HepG2 (cell line): ENCODE results near the gene RIPK3.

Source experiments
- EP300 ChIP-seq, 3 experiments: sonication (generic) in 1 of 3; formaldehyde crosslinking in 1 of 3; IDR thresholded peaks; 2 replicates each; pipeline versions ENCODE4 v1.5.1 to v1.6.1; 2011 to 2020; ENCODE audit warnings: low read depth in 2 of 3, low read length in 2 of 3, borderline replicate concordance in 1 of 3, improper control_type of control experiment in 1 of 3, mild to moderate bottlenecking in 1 of 3, missing genetic modification reagents in 1 of 3, moderate library complexity in 1 of 3
- EZH2 ChIP-seq: conservative IDR thresholded peaks from 2 replicates; pipeline ENCODE4 v1.6.1; 2012; ENCODE audit warnings: mild to moderate bottlenecking, low read depth, low read length, moderate library complexity
- KAT8 ChIP-seq: IDR thresholded peaks from 2 replicates; pipeline ENCODE4 v1.6.1; 2016; ENCODE audit warnings: missing genetic modification reagents, missing compliant biosample characterization
- MYC ChIP-seq: sonication (generic); formaldehyde crosslinking; IDR thresholded peaks from 2 replicates; pipeline ENCODE4 v1.9.0; 2021; ENCODE audit warnings: missing genetic modification reagents, borderline replicate concordance
- NR2C2 ChIP-seq: sonication (generic); formaldehyde crosslinking; IDR thresholded peaks from 2 replicates; pipeline ENCODE4 v1.4.0; 2020; ENCODE audit warnings: missing genetic modification reagents, mild to moderate bottlenecking, moderate library complexity, borderline replicate concordance
- POLR2A ChIP-seq, 2 experiments: IDR thresholded peaks; 2 replicates each; pipeline ENCODE4 v1.6.1; 2011; ENCODE audit warnings: low read depth in 2 of 2, low read length in 2 of 2, mild to moderate bottlenecking in 1 of 2, moderate library complexity in 1 of 2; ENCODE audit not compliant: insufficient read depth in 1 of 2
- SMAD3 ChIP-seq: sonication (generic); formaldehyde crosslinking; IDR thresholded peaks from 2 replicates; pipeline ENCODE4 v1.4.0; 2020; ENCODE audit warnings: missing genetic modification reagents
- TF ChIP-seq, protein P1 (sequence below): sonication (generic); formaldehyde crosslinking; IDR thresholded peaks from 2 replicates; pipeline ENCODE4 v1.8.1; 2023; ENCODE audit warnings: missing genetic modification reagents, inconsistent platforms, borderline replicate concordance
- TF ChIP-seq, protein P2 (sequence below): sonication (generic); formaldehyde crosslinking; IDR thresholded peaks from 2 replicates; pipeline ENCODE4 v1.5.0; 2020; ENCODE audit warnings: mild to moderate bottlenecking, missing genetic modification reagents, moderate library complexity
- TF ChIP-seq, protein P3 (sequence below), 2 experiments: sonication (generic) in 1 of 2; formaldehyde crosslinking in 1 of 2; IDR thresholded peaks; 2 replicates each; pipeline versions ENCODE4 v1.5.1 to v1.6.1; 2011 to 2020; ENCODE audit warnings: borderline replicate concordance in 1 of 2, low read depth in 1 of 2, low read length in 1 of 2, mild to moderate bottlenecking in 1 of 2, missing genetic modification reagents in 1 of 2, moderate library complexity in 1 of 2
- TF ChIP-seq, protein P4 (sequence below), 2 experiments: fragments of 450-650 bp in 1 of 2; sonication (generic) in 1 of 2; formaldehyde crosslinking in 1 of 2; IDR thresholded peaks; 2 replicates each; pipeline versions ENCODE4 v1.6.1 to v1.8.0; 2016 to 2022; ENCODE audit warnings: antibody characterized with exemption in 1 of 2, mild to moderate bottlenecking in 1 of 2, missing genetic modification reagents in 1 of 2

- no peak for TF ChIP-seq NR2C2 (CRISPR knock-in tag)
- TF ChIP-seq, protein P1, sequence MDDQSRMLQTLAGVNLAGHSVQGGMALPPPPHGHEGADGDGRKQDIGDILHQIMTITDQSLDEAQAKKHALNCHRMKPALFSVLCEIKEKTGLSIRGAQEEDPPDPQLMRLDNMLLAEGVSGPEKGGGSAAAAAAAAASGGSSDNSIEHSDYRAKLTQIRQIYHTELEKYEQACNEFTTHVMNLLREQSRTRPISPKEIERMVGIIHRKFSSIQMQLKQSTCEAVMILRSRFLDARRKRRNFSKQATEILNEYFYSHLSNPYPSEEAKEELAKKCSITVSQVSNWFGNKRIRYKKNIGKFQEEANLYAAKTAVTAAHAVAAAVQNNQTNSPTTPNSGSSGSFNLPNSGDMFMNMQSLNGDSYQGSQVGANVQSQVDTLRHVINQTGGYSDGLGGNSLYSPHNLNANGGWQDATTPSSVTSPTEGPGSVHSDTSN, result no peak
- TF ChIP-seq SMAD3 (CRISPR knock-in tag), result no peak
- no peak for TF ChIP-seq POLR2A (IDR thresholded peaks at IDR 0.05; ENCODE audit: insufficient read depth in 1 of 2, low read depth in 2 of 2, low read length in 2 of 2)
- TF ChIP-seq EZH2, result no peak
- TF ChIP-seq, protein P2, sequence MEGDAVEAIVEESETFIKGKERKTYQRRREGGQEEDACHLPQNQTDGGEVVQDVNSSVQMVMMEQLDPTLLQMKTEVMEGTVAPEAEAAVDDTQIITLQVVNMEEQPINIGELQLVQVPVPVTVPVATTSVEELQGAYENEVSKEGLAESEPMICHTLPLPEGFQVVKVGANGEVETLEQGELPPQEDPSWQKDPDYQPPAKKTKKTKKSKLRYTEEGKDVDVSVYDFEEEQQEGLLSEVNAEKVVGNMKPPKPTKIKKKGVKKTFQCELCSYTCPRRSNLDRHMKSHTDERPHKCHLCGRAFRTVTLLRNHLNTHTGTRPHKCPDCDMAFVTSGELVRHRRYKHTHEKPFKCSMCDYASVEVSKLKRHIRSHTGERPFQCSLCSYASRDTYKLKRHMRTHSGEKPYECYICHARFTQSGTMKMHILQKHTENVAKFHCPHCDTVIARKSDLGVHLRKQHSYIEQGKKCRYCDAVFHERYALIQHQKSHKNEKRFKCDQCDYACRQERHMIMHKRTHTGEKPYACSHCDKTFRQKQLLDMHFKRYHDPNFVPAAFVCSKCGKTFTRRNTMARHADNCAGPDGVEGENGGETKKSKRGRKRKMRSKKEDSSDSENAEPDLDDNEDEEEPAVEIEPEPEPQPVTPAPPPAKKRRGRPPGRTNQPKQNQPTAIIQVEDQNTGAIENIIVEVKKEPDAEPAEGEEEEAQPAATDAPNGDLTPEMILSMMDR, result no peak
- no peak for TF ChIP-seq EP300 (IDR thresholded peaks at IDR 0.05; ENCODE audit: low read depth in 2 of 2, low read length in 2 of 2)
- TF ChIP-seq EP300 (CRISPR knock-in tag; IDR thresholded peaks at IDR 0.05; ENCODE audit: borderline replicate concordance), result no peak
- no peak for TF ChIP-seq KAT8 (CRISPR knock-in tag)
- TF ChIP-seq, protein P3, sequence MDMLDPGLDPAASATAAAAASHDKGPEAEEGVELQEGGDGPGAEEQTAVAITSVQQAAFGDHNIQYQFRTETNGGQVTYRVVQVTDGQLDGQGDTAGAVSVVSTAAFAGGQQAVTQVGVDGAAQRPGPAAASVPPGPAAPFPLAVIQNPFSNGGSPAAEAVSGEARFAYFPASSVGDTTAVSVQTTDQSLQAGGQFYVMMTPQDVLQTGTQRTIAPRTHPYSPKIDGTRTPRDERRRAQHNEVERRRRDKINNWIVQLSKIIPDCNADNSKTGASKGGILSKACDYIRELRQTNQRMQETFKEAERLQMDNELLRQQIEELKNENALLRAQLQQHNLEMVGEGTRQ (IDR thresholded peaks at IDR 0.05; ENCODE audit: low read depth, low read length), result no peak
- TF ChIP-seq, protein P3 (CRISPR knock-in tag; IDR thresholded peaks at IDR 0.05; ENCODE audit: borderline replicate concordance), result no peak
- TF ChIP-seq, protein P4, sequence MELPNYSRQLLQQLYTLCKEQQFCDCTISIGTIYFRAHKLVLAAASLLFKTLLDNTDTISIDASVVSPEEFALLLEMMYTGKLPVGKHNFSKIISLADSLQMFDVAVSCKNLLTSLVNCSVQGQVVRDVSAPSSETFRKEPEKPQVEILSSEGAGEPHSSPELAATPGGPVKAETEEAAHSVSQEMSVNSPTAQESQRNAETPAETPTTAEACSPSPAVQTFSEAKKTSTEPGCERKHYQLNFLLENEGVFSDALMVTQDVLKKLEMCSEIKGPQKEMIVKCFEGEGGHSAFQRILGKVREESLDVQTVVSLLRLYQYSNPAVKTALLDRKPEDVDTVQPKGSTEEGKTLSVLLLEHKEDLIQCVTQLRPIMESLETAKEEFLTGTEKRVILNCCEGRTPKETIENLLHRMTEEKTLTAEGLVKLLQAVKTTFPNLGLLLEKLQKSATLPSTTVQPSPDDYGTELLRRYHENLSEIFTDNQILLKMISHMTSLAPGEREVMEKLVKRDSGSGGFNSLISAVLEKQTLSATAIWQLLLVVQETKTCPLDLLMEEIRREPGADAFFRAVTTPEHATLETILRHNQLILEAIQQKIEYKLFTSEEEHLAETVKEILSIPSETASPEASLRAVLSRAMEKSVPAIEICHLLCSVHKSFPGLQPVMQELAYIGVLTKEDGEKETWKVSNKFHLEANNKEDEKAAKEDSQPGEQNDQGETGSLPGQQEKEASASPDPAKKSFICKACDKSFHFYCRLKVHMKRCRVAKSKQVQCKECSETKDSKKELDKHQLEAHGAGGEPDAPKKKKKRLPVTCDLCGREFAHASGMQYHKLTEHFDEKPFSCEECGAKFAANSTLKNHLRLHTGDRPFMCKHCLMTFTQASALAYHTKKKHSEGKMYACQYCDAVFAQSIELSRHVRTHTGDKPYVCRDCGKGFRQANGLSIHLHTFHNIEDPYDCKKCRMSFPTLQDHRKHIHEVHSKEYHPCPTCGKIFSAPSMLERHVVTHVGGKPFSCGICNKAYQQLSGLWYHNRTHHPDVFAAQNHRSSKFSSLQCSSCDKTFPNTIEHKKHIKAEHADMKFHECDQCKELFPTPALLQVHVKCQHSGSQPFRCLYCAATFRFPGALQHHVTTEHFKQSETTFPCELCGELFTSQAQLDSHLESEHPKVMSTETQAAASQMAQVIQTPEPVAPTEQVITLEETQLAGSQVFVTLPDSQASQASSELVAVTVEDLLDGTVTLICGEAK (IDR thresholded peaks at IDR 0.05), result no peak
- TF ChIP-seq, protein P4 (CRISPR knock-in tag; IDR thresholded peaks at IDR 0.05), result no peak
- TF ChIP-seq MYC, result no peak
Measured at GRCh38 chr14:24293525-24293924, 46.3 kb downstream of the RIPK3 start.
